Calu3 (cell line): ENCODE data around the gene ANKRD33B. TPM values are rescaled to one million over a fixed set of nuclear protein-coding genes. Genes with fewer than 3 reads are reported as not detected.
A peak's percentile ranks its signal among the peaks of the same experiment; 100 is the strongest.
"Not testable (repeated sequence)": the region's sequence is repeated elsewhere in the genome, so short reads cannot be mapped to it uniquely, and the experiment has no call there.

Source experiments
- BruUV-seq: library from RNA; stranded (reverse); fragments of 400-500 nt; replicated peaks from 2 replicates; lab custom pipeline; 2021; lab: Mats Ljungman, UMichigan
- CTCF ChIA-PET: fragments of 300-600 bp; sonication (Branson Sonifier 250); formaldehyde crosslinking; loops from one replicate; lab custom pipeline; 2022; ENCODE audit warnings: antibody characterized with exemption; lab: Charles Lee
- DNase-seq: peaks from one replicate; pipeline ENCODE4 v3.0.0; 2022
- H3K27ac Mint-ChIP-seq: one replicate; pipeline ENCODE4 v1.8.0; 2022; ENCODE audit warnings: mixed read lengths; ENCODE audit not compliant: unreplicated experiment
- H3K27me3 Mint-ChIP-seq: one replicate; pipeline ENCODE4 v1.8.0; 2022; ENCODE audit warnings: mixed read lengths; ENCODE audit not compliant: unreplicated experiment
- H3K36me3 Mint-ChIP-seq: one replicate; pipeline ENCODE4 v1.8.0; 2022; ENCODE audit warnings: mild to moderate bottlenecking, moderate library complexity, mixed read lengths; ENCODE audit not compliant: insufficient read depth, unreplicated experiment
- H3K4me1 Mint-ChIP-seq: one replicate; pipeline ENCODE4 v1.8.0; 2022; ENCODE audit warnings: mild to moderate bottlenecking, low read depth, mixed read lengths; ENCODE audit not compliant: unreplicated experiment
- H3K4me3 Mint-ChIP-seq: one replicate; pipeline ENCODE4 v1.8.0; 2022; ENCODE audit warnings: mild to moderate bottlenecking, low read depth, moderate library complexity, mixed read lengths; ENCODE audit not compliant: unreplicated experiment
- H3K9me3 Mint-ChIP-seq: one replicate; pipeline ENCODE4 v1.8.0; 2022; ENCODE audit warnings: low read depth, mixed read lengths; ENCODE audit not compliant: unreplicated experiment
- CTCF ChIP-seq: fragments of 200-600 bp; IDR thresholded peaks from one replicate; pipeline ENCODE4 v1.8.0; 2022; ENCODE audit warnings: antibody characterized with exemption; ENCODE audit not compliant: unreplicated experiment
- intact Hi-C: fragments of 100-400 bp; cut with micrococcal nuclease; formaldehyde crosslinking; loops from one replicate; pipeline ENCODE4 v1.10.0; 2022; ENCODE audit not compliant: unreplicated experiment
- total RNA-seq: library from RNA; stranded (reverse); gene quantifications from 2 replicates; pipeline ENCODE4 v1.2.3, GENCODE V29; 2022

Gene ANKRD33B
- total RNA-seq, 1 experiment from 2014 or later, result 3.6 TPM

- no peak overlapping the region for H3K27ac Mint-ChIP-seq
- no peaks in the 10 kb centered on the region for H3K4me1 Mint-ChIP-seq
- H3K27me3 Mint-ChIP-seq, result peaks cover 22% of the 10 kb centered on the region
- CTCF ChIA-PET, result no interaction called here
- no peaks in the 10 kb centered on the region for H3K36me3 Mint-ChIP-seq
- BruUV-seq, result no TSS peak
- no peak for TF ChIP-seq CTCF
- no peak overlapping the region for H3K4me3 Mint-ChIP-seq
- no peak for DNase-seq
- no peaks in the 10 kb centered on the region for H3K9me3 Mint-ChIP-seq
- intact Hi-C loops, result no loop called here
Observed at GRCh38 chr5:10662661-10663488, 99.0 kb downstream of the ANKRD33B start.

- intact Hi-C loops, result no loop called here
- TF ChIP-seq CTCF, result no peak
- H3K4me3 Mint-ChIP-seq, result no peak overlapping the region
- H3K36me3 Mint-ChIP-seq, result no peaks in the 10 kb centered on the region
- H3K9me3 Mint-ChIP-seq, result no peaks in the 10 kb centered on the region
- H3K27me3 Mint-ChIP-seq, result peaks cover 22% of the 10 kb centered on the region
- CTCF ChIA-PET, result no interaction called here
- peak; percentile 3 for DNase-seq
- H3K4me1 Mint-ChIP-seq, result no peaks in the 10 kb centered on the region
- no peak overlapping the region for H3K27ac Mint-ChIP-seq
- BruUV-seq, result no TSS peak
Observed at GRCh38 chr5:10663489-10664179, 99.8 kb downstream of the ANKRD33B start.

- DNase-seq, CTCF ChIA-PET, H3K36me3 Mint-ChIP-seq, H3K4me1 Mint-ChIP-seq, H3K9me3 Mint-ChIP-seq, H3K27ac Mint-ChIP-seq, intact Hi-C loops, H3K4me3 Mint-ChIP-seq, BruUV-seq: not testable (repeated sequence)
- H3K27me3 Mint-ChIP-seq, result peaks cover 22% of the 10 kb centered on the region
Observed at GRCh38 chr5:10664180-10664769, 100.4 kb downstream of the ANKRD33B start.

GRCh38 chr5:10665799-10666198, 101.9 kb downstream of the ANKRD33B start:
- DNase-seq, result no peak
- Mint-ChIP-seq H3K36me3 (no peaks in the 10 kb centered on the region), H3K4me3 (no peak overlapping the region), H3K4me1 (no peaks in the 10 kb centered on the region), H3K9me3 (no peaks in the 10 kb centered on the region), H3K27ac (no peak overlapping the region), H3K27me3 (peaks cover 22% of the 10 kb centered on the region)
- no TSS peak for BruUV-seq
- intact Hi-C loops, result no loop called here
- no peak for TF ChIP-seq CTCF
- CTCF ChIA-PET, result no interaction called here
